GM21423 (cell line): ENCODE measurements around the gene PYCARD.
"Not testable (repeated sequence)": the region's sequence is repeated elsewhere in the genome, so short reads cannot be mapped to it uniquely, and the experiment has no call there.

ENCODE experiments used
- ATAC-seq: cut with Tn5 transposase; IDR thresholded peaks from one replicate; pipeline ENCODE4 v1.9.1; 2021; ENCODE audit warnings: mild to moderate bottlenecking, moderate library complexity; ENCODE audit not compliant: unreplicated experiment

Gene PYCARD

GRCh38 chr16:31191697-31192428, 10.7 kb downstream of the PYCARD start:
- no peak for ATAC-seq

- ATAC-seq, result no peak
These were observed 11.6 kb downstream of the PYCARD start for GRCh38 chr16:31190818-31191444.

- ATAC-seq, result no peak
These were observed 12.5 kb downstream of the PYCARD start for GRCh38 chr16:31190061-31190460.

GRCh38 chr16:31189412-31189778, 13.2 kb downstream of the PYCARD start:
- ATAC-seq, result no peak

GRCh38 chr16:31188450-31189411, 13.8 kb downstream of the PYCARD start:
- ATAC-seq, result no peak

- ATAC-seq, result no peak
These were observed 14.8 kb downstream of the PYCARD start for GRCh38 chr16:31187808-31188189.

GRCh38 chr16:31186930-31187807, 15.4 kb downstream of the PYCARD start:
- ATAC-seq, result no peak

- ATAC-seq, result no peak
These were observed 16.4 kb downstream of the PYCARD start for GRCh38 chr16:31186176-31186575.

- ATAC-seq, result no peak
These were observed 17.2 kb downstream of the PYCARD start for GRCh38 chr16:31185339-31185738.

- ATAC-seq, result no peak
These were observed 17.7 kb downstream of the PYCARD start for GRCh38 chr16:31184888-31185287.

GRCh38 chr16:31183432-31184428, 18.8 kb downstream of the PYCARD start:
- ATAC-seq, result no peak

- ATAC-seq, result no peak
These were observed 20.2 kb downstream of the PYCARD start for GRCh38 chr16:31182391-31182790.

GRCh38 chr16:31181102-31181830, 21.3 kb downstream of the PYCARD start:
- no peak for ATAC-seq

- peak; percentile 62 for ATAC-seq
These were observed 22.7 kb downstream of the PYCARD start, which contains the start of gene FUS for GRCh38 chr16:31179747-31180459. Gene FUS, plus strand, starts transcription at chr16:31180139. Its CDS starts 76 bp downstream, at chr16:31180215.

GRCh38 chr16:31179219-31179746, 23.3 kb downstream of the PYCARD start:
- ATAC-seq, result peak; percentile 1

- ATAC-seq, result no peak
These were observed 25.4 kb downstream of the PYCARD start for GRCh38 chr16:31177136-31177535.

GRCh38 chr16:31170048-31170447, 32.5 kb downstream of the PYCARD start:
- not testable (repeated sequence) for ATAC-seq

GRCh38 chr16:31168848-31169247, 33.7 kb downstream of the PYCARD start:
- ATAC-seq, result no peak
